NCI-H526 (cell line): ENCODE results near the gene COMMD10.
A peak's percentile ranks its signal among the peaks of the same experiment; 100 is the strongest.

Source experiments
- DNase-seq, 2 experiments: peaks; one replicate each; lab custom pipeline; 2025; lab: John Stamatoyannopoulos, UW

The COMMD10 gene

GRCh38 chr5:116216246-116216645 lies 131.4 kb downstream of the COMMD10 start:
- DNase-seq: no peak

- no peak for DNase-seq
Observed at GRCh38 chr5:116225281-116225922, 140.6 kb downstream of the COMMD10 start.

- no peak for DNase-seq
Observed at GRCh38 chr5:116229131-116229689, 144.4 kb downstream of the COMMD10 start.

- no peak for DNase-seq
Observed at GRCh38 chr5:116231288-116231687, 146.5 kb downstream of the COMMD10 start.

DNA sequence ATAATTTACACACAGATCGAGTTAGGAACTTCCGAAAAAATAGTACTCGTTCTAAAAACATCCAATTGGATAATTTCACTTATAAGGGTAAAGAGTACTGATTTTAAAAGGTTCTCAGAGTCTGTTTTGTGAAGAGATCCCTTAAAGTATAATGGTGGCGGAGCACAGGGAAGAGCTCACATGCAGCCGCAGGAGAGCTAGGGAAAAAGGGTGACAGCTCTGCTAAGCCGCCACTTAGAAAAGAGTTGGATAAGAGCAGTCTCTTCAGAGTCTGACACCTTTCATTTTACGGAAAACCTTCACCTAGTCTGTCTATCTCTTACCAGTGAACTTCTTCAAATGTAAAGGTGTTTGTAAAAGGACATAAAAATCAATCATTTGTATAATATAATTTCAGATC lies 149.9 kb downstream of the COMMD10 start:
- DNase-seq: no peak

- DNase-seq: no peak
Observed at GRCh38 chr5:116237917-116238500, 153.2 kb downstream of the COMMD10 start.

- DNase-seq: no peak
Observed at GRCh38 chr5:116242343-116242742, 157.5 kb downstream of the COMMD10 start.

DNA sequence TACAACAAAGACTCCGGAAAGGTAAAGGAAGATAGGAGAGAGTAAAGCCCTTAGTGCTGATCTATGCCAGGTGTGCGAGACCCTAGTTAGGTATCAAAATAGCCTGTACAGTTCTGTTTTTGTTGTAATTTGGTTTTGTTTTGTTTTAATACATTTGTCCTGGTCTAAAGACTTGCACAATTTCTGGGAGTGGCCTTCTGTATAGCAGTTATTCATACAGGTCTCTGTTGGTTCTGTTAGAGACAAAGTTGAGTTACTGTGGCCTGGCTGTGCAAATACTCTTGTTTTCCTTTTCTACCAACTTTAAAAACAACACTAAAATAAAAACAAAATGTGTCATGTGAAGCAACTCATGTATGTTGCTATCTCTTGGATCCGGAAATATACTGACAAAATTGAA lies 163.6 kb downstream of the COMMD10 start:
- DNase-seq: no peak

- no peak for DNase-seq
Observed at GRCh38 chr5:116249648-116250047, 164.8 kb downstream of the COMMD10 start.

DNA sequence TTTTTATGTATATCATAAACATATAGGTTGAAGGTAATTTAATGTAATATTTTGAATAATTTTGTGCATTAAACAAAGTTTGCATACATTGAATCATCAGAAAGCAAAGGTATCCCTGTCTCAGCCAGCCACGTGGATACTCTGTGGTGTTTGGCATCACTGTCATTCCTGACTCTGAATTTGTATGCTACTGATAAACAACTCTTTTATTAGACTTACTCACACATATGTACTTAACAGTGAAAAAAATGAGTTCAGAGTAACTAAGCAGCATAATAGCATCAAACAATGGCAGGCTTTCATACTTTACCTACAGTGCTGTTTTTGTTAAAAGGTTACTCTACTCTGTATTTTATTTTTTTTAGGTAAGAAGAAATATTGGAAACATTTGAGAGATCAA lies 171.9 kb downstream of the COMMD10 start:
- DNase-seq: no peak

- no peak for DNase-seq
Observed at GRCh38 chr5:116265471-116265870, 180.6 kb downstream of the COMMD10 start.

- DNase-seq: no peak
Observed at GRCh38 chr5:116271446-116272025, 186.7 kb downstream of the COMMD10 start.

- DNase-seq: no peak
Observed at GRCh38 chr5:116272281-116272941, 187.6 kb downstream of the COMMD10 start.

DNA sequence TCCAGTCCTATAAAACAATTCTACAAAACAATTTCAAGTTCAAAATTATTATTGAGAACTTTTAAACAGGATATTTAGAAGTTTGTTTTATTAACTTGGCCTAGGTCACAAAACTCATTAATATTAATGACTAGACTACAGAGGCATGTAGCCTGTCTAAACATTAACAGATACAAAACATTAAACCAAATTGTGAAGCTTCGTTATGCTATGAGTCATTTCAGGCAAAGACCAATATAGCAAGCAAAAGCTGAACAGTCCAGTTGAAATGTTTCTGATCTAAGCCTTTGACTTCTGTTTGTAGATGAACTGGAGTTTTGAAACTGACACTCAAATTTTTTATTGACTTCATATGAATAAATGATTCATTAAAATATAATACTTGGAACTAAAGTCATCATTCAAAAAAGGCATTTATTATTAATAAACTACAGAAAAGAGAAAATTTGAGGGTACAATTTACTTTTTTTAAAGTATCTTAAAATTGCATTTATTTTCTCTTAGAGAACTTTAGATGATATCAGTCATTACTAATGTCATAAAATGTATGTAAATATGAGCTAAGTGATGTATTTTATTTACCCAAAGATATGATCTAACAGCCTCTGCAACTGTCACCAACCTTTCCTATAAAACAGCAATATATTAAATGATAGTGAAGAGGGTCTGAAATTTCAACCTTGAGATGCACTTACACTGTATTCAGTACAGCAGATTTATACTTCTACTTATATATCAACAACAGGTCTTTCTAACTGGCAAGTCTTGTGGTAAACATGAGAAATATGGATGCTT lies 188.8 kb downstream of the COMMD10 start:
- DNase-seq: peak; percentile 14 to 20

GRCh38 chr5:116274251-116274650 lies 189.4 kb downstream of the COMMD10 start:
- DNase-seq: no peak

DNA sequence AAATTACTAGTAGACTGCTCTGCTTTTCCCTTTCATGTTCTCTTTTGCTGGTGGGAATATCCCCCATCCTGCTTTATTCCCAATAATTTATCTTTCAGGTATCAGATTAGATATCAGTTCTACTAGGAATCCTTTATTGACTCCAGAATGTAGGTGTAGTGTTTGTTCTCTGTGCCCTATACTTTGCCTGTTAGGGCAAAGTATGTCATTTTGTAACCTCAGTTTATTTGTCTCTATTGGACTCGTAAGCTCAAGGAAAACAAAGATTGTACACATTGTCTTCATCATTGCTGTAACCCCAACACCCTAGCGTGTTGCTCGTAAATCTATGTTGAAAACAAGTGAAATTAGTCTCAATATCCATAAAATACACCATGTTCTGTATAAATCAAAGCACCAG lies 190.5 kb downstream of the COMMD10 start:
- no peak for DNase-seq

DNA sequence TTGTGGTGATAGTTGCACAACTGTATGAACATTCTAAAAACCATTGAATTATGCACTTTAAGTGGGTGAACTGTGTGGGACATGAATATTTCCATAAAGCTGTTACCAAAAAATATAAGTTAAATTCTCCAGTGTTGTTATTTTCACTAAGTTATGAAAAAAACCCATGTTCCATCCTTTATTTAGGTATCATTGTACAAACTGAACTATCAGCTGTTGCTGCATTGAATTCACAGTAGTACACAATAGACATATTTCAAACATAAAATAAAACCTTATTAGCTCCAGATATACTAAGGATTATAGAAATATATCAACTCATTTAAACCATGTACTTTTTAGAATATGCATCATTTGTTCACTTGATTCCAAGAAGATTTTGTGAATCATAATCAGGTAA lies 192.1 kb downstream of the COMMD10 start:
- DNase-seq: no peak

DNA sequence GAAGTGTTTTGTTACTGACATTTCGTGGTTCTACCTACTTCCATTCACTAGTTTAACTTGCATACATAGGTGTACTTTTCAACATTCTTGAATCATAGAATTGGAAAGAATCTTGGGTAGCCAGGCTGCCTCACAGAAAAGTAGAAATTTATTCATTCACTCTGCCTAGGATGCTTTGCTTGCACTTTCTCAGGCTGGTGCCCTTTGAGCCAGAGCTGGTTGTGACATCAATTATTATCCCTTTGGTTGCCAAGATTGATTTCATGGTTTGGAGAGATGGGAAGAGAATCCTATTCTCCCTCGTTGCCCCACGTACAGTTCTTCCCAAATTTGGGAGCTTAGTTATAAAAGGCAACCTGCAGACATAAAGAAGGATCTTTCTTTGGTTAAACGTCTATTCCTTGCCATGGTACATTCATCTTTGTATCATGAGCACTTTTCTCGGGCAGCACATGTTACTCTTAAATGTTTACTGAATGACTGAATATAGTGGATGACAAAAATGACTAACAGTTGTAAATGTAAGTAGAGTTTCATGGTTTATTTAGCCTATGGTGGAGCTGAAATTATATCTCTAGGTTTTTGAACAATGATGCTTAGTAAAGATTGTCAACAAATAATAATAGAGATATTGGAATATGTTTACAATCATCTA lies 195.5 kb downstream of the COMMD10 start:
- no peak for DNase-seq

- no peak for DNase-seq
Observed at GRCh38 chr5:116281309-116281708, 196.5 kb downstream of the COMMD10 start.

DNA sequence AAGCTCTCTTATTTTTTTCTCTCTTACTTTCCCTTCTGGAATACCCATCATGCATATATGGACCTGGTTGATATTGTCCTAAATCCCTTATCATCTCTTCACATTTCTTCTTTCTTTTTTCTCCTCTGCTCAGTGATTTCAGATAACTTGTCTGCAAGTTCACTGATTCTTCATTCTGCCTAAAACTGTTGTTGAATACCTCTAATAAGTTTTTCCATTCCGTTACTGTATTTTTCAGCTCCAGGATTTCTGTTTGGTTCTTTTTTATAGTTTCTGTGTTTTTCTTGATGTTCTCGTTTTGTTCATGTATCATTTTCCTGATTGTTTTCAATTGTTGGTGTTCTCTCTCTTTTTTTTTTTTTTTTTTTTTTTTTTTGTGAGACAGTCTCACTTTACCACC lies 203.7 kb downstream of the COMMD10 start:
- no peak for DNase-seq

- no peak for DNase-seq
Observed at GRCh38 chr5:116289276-116289675, 204.5 kb downstream of the COMMD10 start.

GRCh38 chr5:116291271-116291670 lies 206.4 kb downstream of the COMMD10 start:
- no peak for DNase-seq
